HepG2 (cell line): Measurements from ENCODE around the gene LZTS2. TPM values are rescaled to one million over a fixed set of nuclear protein-coding genes. Genes with fewer than 3 reads are reported as not detected.

Experiments
- CC2D1A ChIP-seq: sonication (generic); formaldehyde crosslinking; IDR thresholded peaks from 2 replicates; pipeline ENCODE4 v1.8.1; 2023; ENCODE audit warnings: mild to moderate bottlenecking, missing genetic modification reagents
- FOXA1 ChIP-seq, 2 experiments: fragments of 450-650 bp in 1 of 2; sonication (generic) in 1 of 2; formaldehyde crosslinking in 1 of 2; IDR thresholded peaks; 2 replicates each; pipeline versions ENCODE4 v1.4.0 to v1.6.1; 2016 to 2020; ENCODE audit warnings: missing genetic modification reagents in 1 of 2
- HNF4A ChIP-seq: sonication (generic); formaldehyde crosslinking; IDR thresholded peaks from 2 replicates; pipeline ENCODE4 v1.4.0; 2020; ENCODE audit warnings: missing genetic modification reagents
- MAZ ChIP-seq, 2 experiments: sonication (generic) in 1 of 2; formaldehyde crosslinking in 1 of 2; IDR thresholded peaks; 2 replicates each; pipeline versions ENCODE4 v1.5.0 to v1.6.1; 2012 to 2020; ENCODE audit warnings: low read depth in 2 of 2, mild to moderate bottlenecking in 2 of 2, borderline replicate concordance in 1 of 2, improper control_type of control experiment in 1 of 2, low read length in 1 of 2, missing genetic modification reagents in 1 of 2, moderate library complexity in 1 of 2
- MYC ChIP-seq: sonication (generic); formaldehyde crosslinking; IDR thresholded peaks from 2 replicates; pipeline ENCODE4 v1.9.0; 2021; ENCODE audit warnings: missing genetic modification reagents, borderline replicate concordance
- ZNF501 ChIP-seq: sonication (generic); formaldehyde crosslinking; IDR thresholded peaks from 2 replicates; pipeline ENCODE4 v1.5.1; 2020; ENCODE audit warnings: mild to moderate bottlenecking, moderate library complexity, missing genetic modification reagents
- ZNF607 ChIP-seq: sonication (generic); formaldehyde crosslinking; IDR thresholded peaks from 2 replicates; pipeline ENCODE4 v1.5.1; 2020; ENCODE audit warnings: missing genetic modification reagents, mild to moderate bottlenecking, borderline replicate concordance
- polyA plus RNA-seq, 8 experiments: library from polyadenylated mRNA; depleted of rRNA in 3 of 8; stranded (reverse) in 7 of 8; unstranded in 1 of 8; fragments of >200 nt; fragmentation: Illumina TruSeq in 4 of 8; extraction: Trizol in 4 of 8; gene quantifications; 2 replicates each; pipeline versions ENCODE4 v1.2.1 to v1.2.3, GENCODE V29; 2011 to 2016; ENCODE audit warnings: low read depth in 4 of 8, missing spikeins in 1 of 8, mixed read lengths in 1 of 8; ENCODE audit not compliant: insufficient read depth in 1 of 8
- total RNA-seq, 5 experiments: library from RNA; depleted of rRNA; stranded (reverse); fragments of >200 nt; fragmentation: Illumina TruSeq; extraction: Trizol; gene quantifications; 2 replicates each; pipeline ENCODE4 v1.2.3, GENCODE V29; 2016; ENCODE audit warnings: low read depth in 1 of 5
- TF ChIP-seq, protein P1 (sequence below): sonication (generic); formaldehyde crosslinking; IDR thresholded peaks from 2 replicates; pipeline ENCODE4 v1.5.0; 2020; ENCODE audit warnings: mild to moderate bottlenecking, missing genetic modification reagents, borderline replicate concordance
- TF ChIP-seq, protein P2 (sequence below): sonication (generic); formaldehyde crosslinking; IDR thresholded peaks from 2 replicates; pipeline ENCODE4 v1.4.0; 2020; ENCODE audit warnings: missing genetic modification reagents
- TF ChIP-seq, protein P3 (sequence below): IDR thresholded peaks from 2 replicates; pipeline ENCODE4 v1.4.0; 2020; ENCODE audit warnings: mild to moderate bottlenecking, missing genetic modification reagents
- TF ChIP-seq, protein P4 (sequence below): sonication (generic); formaldehyde crosslinking; IDR thresholded peaks from 2 replicates; pipeline ENCODE4 v1.8.0; 2022; ENCODE audit warnings: mild to moderate bottlenecking, missing genetic modification reagents, borderline replicate concordance
- TF ChIP-seq, protein P5 (sequence below): IDR thresholded peaks from 2 replicates; pipeline ENCODE4 v1.6.1; 2012; ENCODE audit warnings: inconsistent platforms

Gene LZTS2
- total and polyA plus RNA-seq, 2 of the 13 experiments (the other 11 are each of a cell fraction or from before 2014, with no cell fraction given) = 43.6 to 65.6 TPM

DNA sequence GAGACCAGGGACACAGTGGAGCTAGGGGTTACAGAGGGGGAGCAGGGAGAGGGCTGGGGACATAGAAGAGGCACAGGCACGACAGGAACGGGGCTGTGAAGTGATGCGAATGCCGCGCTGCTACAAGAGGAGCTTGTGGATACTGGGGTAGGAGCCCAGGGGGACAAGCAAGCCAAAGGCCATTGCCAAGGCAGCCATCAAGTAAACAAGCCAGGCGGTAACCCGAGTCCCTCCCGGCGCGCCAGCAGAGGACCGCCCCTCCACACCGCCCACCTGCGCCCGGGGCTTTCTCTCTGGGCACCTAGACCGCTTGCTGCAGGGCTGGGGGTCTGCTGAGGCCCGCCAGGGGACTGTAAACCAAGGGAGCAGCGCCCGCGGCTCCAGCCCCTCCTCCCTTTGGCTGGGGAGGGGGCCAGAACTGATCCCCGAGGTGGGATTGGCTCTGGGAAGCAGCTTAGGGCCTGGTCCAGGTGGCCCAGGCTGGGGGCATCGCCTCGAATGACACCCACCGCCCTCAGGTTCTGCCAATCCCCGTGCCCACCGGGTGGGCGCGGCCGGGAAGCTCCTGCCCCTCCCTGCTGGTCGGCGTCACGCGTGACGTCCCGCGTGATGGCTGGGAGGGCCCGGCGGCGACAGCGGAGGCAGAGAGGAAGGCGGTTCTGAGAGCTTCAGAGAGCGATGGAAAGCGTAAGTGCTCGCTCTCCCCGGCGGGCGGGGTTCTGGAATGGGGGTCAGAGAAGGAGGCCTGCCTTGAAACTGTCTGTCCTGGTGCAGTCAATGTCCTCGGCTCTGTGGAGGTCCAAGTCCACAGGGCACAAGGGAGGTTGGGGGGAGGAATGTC lies 32.4 kb downstream of the LZTS2 start (continued):
- TF ChIP-seq, protein P1, sequence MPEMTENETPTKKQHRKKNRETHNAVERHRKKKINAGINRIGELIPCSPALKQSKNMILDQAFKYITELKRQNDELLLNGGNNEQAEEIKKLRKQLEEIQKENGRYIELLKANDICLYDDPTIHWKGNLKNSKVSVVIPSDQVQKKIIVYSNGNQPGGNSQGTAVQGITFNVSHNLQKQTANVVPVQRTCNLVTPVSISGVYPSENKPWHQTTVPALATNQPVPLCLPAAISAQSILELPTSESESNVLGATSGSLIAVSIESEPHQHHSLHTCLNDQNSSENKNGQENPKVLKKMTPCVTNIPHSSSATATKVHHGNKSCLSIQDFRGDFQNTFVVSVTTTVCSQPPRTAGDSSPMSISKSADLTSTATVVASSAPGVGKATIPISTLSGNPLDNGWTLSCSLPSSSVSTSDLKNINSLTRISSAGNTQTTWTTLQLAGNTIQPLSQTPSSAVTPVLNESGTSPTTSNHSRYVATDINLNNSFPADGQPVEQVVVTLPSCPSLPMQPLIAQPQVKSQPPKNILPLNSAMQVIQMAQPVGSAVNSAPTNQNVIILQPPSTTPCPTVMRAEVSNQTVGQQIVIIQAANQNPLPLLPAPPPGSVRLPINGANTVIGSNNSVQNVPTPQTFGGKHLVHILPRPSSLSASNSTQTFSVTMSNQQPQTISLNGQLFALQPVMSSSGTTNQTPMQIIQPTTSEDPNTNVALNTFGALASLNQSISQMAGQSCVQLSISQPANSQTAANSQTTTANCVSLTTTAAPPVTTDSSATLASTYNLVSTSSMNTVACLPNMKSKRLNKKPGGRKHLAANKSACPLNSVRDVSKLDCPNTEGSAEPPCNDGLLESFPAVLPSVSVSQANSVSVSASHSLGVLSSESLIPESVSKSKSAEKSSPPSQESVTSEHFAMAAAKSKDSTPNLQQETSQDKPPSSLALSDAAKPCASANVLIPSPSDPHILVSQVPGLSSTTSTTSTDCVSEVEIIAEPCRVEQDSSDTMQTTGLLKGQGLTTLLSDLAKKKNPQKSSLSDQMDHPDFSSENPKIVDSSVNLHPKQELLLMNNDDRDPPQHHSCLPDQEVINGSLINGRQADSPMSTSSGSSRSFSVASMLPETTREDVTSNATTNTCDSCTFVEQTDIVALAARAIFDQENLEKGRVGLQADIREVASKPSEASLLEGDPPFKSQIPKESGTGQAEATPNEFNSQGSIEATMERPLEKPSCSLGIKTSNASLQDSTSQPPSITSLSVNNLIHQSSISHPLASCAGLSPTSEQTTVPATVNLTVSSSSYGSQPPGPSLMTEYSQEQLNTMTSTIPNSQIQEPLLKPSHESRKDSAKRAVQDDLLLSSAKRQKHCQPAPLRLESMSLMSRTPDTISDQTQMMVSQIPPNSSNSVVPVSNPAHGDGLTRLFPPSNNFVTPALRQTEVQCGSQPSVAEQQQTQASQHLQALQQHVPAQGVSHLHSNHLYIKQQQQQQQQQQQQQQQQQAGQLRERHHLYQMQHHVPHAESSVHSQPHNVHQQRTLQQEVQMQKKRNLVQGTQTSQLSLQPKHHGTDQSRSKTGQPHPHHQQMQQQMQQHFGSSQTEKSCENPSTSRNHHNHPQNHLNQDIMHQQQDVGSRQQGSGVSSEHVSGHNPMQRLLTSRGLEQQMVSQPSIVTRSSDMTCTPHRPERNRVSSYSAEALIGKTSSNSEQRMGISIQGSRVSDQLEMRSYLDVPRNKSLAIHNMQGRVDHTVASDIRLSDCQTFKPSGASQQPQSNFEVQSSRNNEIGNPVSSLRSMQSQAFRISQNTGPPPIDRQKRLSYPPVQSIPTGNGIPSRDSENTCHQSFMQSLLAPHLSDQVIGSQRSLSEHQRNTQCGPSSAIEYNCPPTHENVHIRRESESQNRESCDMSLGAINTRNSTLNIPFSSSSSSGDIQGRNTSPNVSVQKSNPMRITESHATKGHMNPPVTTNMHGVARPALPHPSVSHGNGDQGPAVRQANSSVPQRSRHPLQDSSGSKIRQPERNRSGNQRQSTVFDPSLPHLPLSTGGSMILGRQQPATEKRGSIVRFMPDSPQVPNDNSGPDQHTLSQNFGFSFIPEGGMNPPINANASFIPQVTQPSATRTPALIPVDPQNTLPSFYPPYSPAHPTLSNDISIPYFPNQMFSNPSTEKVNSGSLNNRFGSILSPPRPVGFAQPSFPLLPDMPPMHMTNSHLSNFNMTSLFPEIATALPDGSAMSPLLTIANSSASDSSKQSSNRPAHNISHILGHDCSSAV = no peak
- TF ChIP-seq, protein P2, sequence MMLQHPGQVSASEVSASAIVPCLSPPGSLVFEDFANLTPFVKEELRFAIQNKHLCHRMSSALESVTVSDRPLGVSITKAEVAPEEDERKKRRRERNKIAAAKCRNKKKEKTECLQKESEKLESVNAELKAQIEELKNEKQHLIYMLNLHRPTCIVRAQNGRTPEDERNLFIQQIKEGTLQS = no peak
- TF ChIP-seq HNF4A (CRISPR knock-in tag) (peak; percentile 58), ZNF607 (0 out of 2 replicates have a peak, but pooled peaks have one; percentile 28), ZNF501 (CRISPR knock-in tag) (peak; percentile 85), MYC (CRISPR knock-in tag) (peak; percentile 32; the same call in 1 of the 2 replicates), CC2D1A (CRISPR knock-in tag) (no peak), MAZ (IDR thresholded peaks at IDR 0.05; ENCODE audit: borderline replicate concordance, low read depth, low read length) (no peak), MAZ (CRISPR knock-in tag; IDR thresholded peaks at IDR 0.05; ENCODE audit: low read depth) (peak; percentile 17; the same call in 1 of the 2 replicates), FOXA1 (IDR thresholded peaks at IDR 0.05) (no peak), FOXA1 (CRISPR knock-in tag; IDR thresholded peaks at IDR 0.05) (peak; percentile 83)
- TF ChIP-seq, protein P3, sequence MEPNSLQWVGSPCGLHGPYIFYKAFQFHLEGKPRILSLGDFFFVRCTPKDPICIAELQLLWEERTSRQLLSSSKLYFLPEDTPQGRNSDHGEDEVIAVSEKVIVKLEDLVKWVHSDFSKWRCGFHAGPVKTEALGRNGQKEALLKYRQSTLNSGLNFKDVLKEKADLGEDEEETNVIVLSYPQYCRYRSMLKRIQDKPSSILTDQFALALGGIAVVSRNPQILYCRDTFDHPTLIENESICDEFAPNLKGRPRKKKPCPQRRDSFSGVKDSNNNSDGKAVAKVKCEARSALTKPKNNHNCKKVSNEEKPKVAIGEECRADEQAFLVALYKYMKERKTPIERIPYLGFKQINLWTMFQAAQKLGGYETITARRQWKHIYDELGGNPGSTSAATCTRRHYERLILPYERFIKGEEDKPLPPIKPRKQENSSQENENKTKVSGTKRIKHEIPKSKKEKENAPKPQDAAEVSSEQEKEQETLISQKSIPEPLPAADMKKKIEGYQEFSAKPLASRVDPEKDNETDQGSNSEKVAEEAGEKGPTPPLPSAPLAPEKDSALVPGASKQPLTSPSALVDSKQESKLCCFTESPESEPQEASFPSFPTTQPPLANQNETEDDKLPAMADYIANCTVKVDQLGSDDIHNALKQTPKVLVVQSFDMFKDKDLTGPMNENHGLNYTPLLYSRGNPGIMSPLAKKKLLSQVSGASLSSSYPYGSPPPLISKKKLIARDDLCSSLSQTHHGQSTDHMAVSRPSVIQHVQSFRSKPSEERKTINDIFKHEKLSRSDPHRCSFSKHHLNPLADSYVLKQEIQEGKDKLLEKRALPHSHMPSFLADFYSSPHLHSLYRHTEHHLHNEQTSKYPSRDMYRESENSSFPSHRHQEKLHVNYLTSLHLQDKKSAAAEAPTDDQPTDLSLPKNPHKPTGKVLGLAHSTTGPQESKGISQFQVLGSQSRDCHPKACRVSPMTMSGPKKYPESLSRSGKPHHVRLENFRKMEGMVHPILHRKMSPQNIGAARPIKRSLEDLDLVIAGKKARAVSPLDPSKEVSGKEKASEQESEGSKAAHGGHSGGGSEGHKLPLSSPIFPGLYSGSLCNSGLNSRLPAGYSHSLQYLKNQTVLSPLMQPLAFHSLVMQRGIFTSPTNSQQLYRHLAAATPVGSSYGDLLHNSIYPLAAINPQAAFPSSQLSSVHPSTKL = 0 out of 2 replicates have a peak, but pooled peaks have one; percentile 30
- TF ChIP-seq, protein P4, sequence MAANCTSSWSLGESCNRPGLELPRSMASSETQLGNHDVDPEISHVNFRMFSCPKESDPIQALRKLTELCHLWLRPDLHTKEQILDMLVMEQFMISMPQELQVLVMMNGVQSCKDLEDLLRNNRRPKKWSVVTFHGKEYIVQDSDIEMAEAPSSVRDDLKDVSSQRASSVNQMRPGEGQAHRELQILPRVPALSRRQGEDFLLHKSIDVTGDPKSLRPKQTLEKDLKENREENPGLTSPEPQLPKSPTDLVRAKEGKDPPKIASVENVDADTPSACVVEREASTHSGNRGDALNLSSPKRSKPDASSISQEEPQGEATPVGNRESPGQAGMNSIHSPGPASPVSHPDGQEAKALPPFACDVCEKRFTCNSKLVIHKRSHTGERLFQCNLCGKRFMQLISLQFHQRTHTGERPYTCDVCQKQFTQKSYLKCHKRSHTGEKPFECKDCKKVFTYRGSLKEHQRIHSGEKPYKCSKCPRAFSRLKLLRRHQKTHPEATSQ (CRISPR knock-in tag) = no peak
- TF ChIP-seq, protein P5, sequence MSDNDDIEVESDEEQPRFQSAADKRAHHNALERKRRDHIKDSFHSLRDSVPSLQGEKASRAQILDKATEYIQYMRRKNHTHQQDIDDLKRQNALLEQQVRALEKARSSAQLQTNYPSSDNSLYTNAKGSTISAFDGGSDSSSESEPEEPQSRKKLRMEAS = peak; percentile 22; the same call in 1 of the 2 replicates
